HG03354 (cell line): Measurements from ENCODE around the gene SESTD1.
"Not testable (repeated sequence)": the region's sequence is repeated elsewhere in the genome, so short reads cannot be mapped to it uniquely, and the experiment has no call there.

Source experiments
- ATAC-seq: cut with Tn5 transposase; IDR thresholded peaks from one replicate; pipeline ENCODE4 v1.9.1; 2021; ENCODE audit warnings: mild to moderate bottlenecking; ENCODE audit not compliant: unreplicated experiment, poor library complexity, severe bottlenecking

SESTD1 gene

GRCh38 chr2:179201869-179202268 lies 62.8 kb downstream of the SESTD1 start:
- ATAC-seq = no peak

- ATAC-seq = not testable (repeated sequence)
These were observed 68.6 kb downstream of the SESTD1 start for GRCh38 chr2:179195926-179196590.

- ATAC-seq = no peak
These were observed 69.5 kb downstream of the SESTD1 start for GRCh38 chr2:179195141-179195540.

GRCh38 chr2:179193759-179194394 lies 70.8 kb downstream of the SESTD1 start:
- ATAC-seq = no peak

GRCh38 chr2:179191110-179191509 lies 73.5 kb downstream of the SESTD1 start:
- no peak for ATAC-seq

GRCh38 chr2:179186126-179186525 lies 78.5 kb downstream of the SESTD1 start:
- ATAC-seq = no peak

- no peak for ATAC-seq
These were observed 80.0 kb downstream of the SESTD1 start for GRCh38 chr2:179184610-179185009.

- ATAC-seq = peak; percentile 78
These were observed 83.6 kb downstream of the SESTD1 start for GRCh38 chr2:179181002-179181401.

GRCh38 chr2:179180242-179180641 lies 84.4 kb downstream of the SESTD1 start:
- ATAC-seq = no peak

GRCh38 chr2:179179719-179180118 lies 84.9 kb downstream of the SESTD1 start:
- ATAC-seq = no peak

- ATAC-seq = no peak
These were observed 86.9 kb downstream of the SESTD1 start for GRCh38 chr2:179177694-179178093.

- ATAC-seq = no peak
These were observed 90.4 kb downstream of the SESTD1 start for GRCh38 chr2:179174240-179174639.

GRCh38 chr2:179172894-179173293 lies 91.7 kb downstream of the SESTD1 start:
- ATAC-seq = no peak

- ATAC-seq = no peak
These were observed 93.3 kb downstream of the SESTD1 start for GRCh38 chr2:179171371-179171770.

GRCh38 chr2:179170901-179171300 lies 93.7 kb downstream of the SESTD1 start:
- no peak for ATAC-seq

- no peak for ATAC-seq
These were observed 99.2 kb downstream of the SESTD1 start for GRCh38 chr2:179165356-179166000.

GRCh38 chr2:179141206-179141605 lies 123.4 kb downstream of the SESTD1 start:
- ATAC-seq = no peak

GRCh38 chr2:179140571-179140970 lies 124.1 kb downstream of the SESTD1 start:
- ATAC-seq = no peak

- ATAC-seq = no peak
These were observed 125.1 kb downstream of the SESTD1 start for GRCh38 chr2:179139506-179139905.

- ATAC-seq = no peak
These were observed 127.4 kb downstream of the SESTD1 start for GRCh38 chr2:179137200-179137759.

- no peak for ATAC-seq
These were observed 131.6 kb downstream of the SESTD1 start for GRCh38 chr2:179133016-179133415.
